HepG2 (cell line): Measurements from ENCODE around the gene ECT2. TPM values are rescaled to one million over a fixed set of nuclear protein-coding genes. Genes with fewer than 3 reads are reported as not detected.

ENCODE experiments used
- CREB1 ChIP-seq, 2 experiments: fragments of 450-650 bp in 1 of 2; IDR thresholded peaks; 2 replicates each; pipeline ENCODE4 v1.6.1; 2016 to 2017; ENCODE audit warnings: control low read depth in 1 of 2, mild to moderate bottlenecking in 1 of 2, missing compliant biosample characterization in 1 of 2, missing genetic modification characterization in 1 of 2
- HMG20A ChIP-seq: IDR thresholded peaks from 2 replicates; pipeline ENCODE4 v1.6.1; 2016; ENCODE audit warnings: borderline replicate concordance
- IRX3 ChIP-seq: sonication (generic); formaldehyde crosslinking; IDR thresholded peaks from 2 replicates; pipeline ENCODE4 v1.8.1; 2023; ENCODE audit warnings: mild to moderate bottlenecking, low read depth, missing genetic modification reagents, borderline replicate concordance
- RARA ChIP-seq: IDR thresholded peaks from 2 replicates; pipeline ENCODE4 v1.6.1; 2016; ENCODE audit warnings: missing genetic modification reagents, missing compliant biosample characterization
- SIX1 ChIP-seq: sonication (generic); formaldehyde crosslinking; IDR thresholded peaks from 2 replicates; pipeline ENCODE4 v1.4.0; 2020; ENCODE audit warnings: missing genetic modification reagents, borderline replicate concordance
- SNRNP70 ChIP-seq: fragments of 200-400 bp; formaldehyde crosslinking; IDR thresholded peaks from 2 replicates; pipeline ENCODE4 v1.6.1; 2017; ENCODE audit warnings: mild to moderate bottlenecking, low read depth, low read length, moderate library complexity
- SP140L ChIP-seq: sonication (generic); formaldehyde crosslinking; IDR thresholded peaks from 2 replicates; pipeline ENCODE4 v1.4.0; 2020; ENCODE audit warnings: missing genetic modification reagents, borderline replicate concordance
- TAF15 ChIP-seq: fragments of 200-400 bp; formaldehyde crosslinking; IDR thresholded peaks from one replicate; pipeline ENCODE4 v1.6.1; 2018; ENCODE audit warnings: mild to moderate bottlenecking, low read depth, low read length; ENCODE audit not compliant: poor library complexity, severe bottlenecking
- ZBTB7A ChIP-seq: sonication (generic); formaldehyde crosslinking; IDR thresholded peaks from 2 replicates; pipeline ENCODE4 v1.8.0; 2022; ENCODE audit warnings: mild to moderate bottlenecking, missing genetic modification reagents
- ZNF317 ChIP-seq: sonication (generic); formaldehyde crosslinking; IDR thresholded peaks from 2 replicates; pipeline ENCODE4 v1.5.0; 2020; ENCODE audit warnings: mild to moderate bottlenecking, missing genetic modification reagents
- ZNF44 ChIP-seq: sonication (generic); formaldehyde crosslinking; IDR thresholded peaks from 2 replicates; pipeline ENCODE4 v1.5.1; 2020; ENCODE audit warnings: mild to moderate bottlenecking, missing genetic modification reagents
- ZNF552 ChIP-seq: sonication (generic); formaldehyde crosslinking; IDR thresholded peaks from 2 replicates; pipeline ENCODE4 v1.9.0; 2022; ENCODE audit warnings: missing genetic modification reagents, mild to moderate bottlenecking, borderline replicate concordance
- ZNF709 ChIP-seq: sonication (generic); formaldehyde crosslinking; IDR thresholded peaks from 2 replicates; pipeline ENCODE4 v1.5.0; 2020; ENCODE audit warnings: mild to moderate bottlenecking, missing genetic modification reagents
- polyA plus RNA-seq, 8 experiments: library from polyadenylated mRNA; depleted of rRNA in 3 of 8; stranded (reverse) in 7 of 8; unstranded in 1 of 8; fragments of >200 nt; fragmentation: Illumina TruSeq in 4 of 8; extraction: Trizol in 4 of 8; gene quantifications; 2 replicates each; pipeline versions ENCODE4 v1.2.1 to v1.2.3, GENCODE V29; 2011 to 2016; ENCODE audit warnings: low read depth in 4 of 8, missing spikeins in 1 of 8, mixed read lengths in 1 of 8; ENCODE audit not compliant: insufficient read depth in 1 of 8
- total RNA-seq, 5 experiments: library from RNA; depleted of rRNA; stranded (reverse); fragments of >200 nt; fragmentation: Illumina TruSeq; extraction: Trizol; gene quantifications; 2 replicates each; pipeline ENCODE4 v1.2.3, GENCODE V29; 2016; ENCODE audit warnings: low read depth in 1 of 5
- TF ChIP-seq, protein P1 (sequence below): sonication (generic); formaldehyde crosslinking; conservative IDR thresholded peaks from 2 replicates; pipeline ENCODE4 v1.4.0; 2020; ENCODE audit warnings: missing genetic modification reagents
- TF ChIP-seq, protein P2 (sequence below): IDR thresholded peaks from 2 replicates; pipeline ENCODE4 v1.6.1; 2016
- TF ChIP-seq, protein P3 (sequence below): IDR thresholded peaks from 2 replicates; pipeline ENCODE4 v1.4.0; 2020; ENCODE audit warnings: mild to moderate bottlenecking, missing genetic modification reagents
- TF ChIP-seq, protein P4 (sequence below): sonication (generic); formaldehyde crosslinking; IDR thresholded peaks from 2 replicates; pipeline ENCODE4 v1.5.1; 2020; ENCODE audit warnings: missing genetic modification reagents, mild to moderate bottlenecking, borderline replicate concordance

ECT2 gene
- total and polyA plus RNA-seq, 2 of the 13 experiments (the other 11 are each of a cell fraction or from before 2014, with no cell fraction given) = 21.6 to 52.0 TPM

GRCh38 chr3:172708921-172709773 is 41.4 kb upstream of the ECT2 start (continued):
- TF ChIP-seq IRX3 (no peak), ZNF552 (CRISPR knock-in tag) (no peak), SP140L (no peak), HMG20A (CRISPR knock-in tag) (no peak; the same call in 1 of the 2 replicates), ZNF44 (CRISPR knock-in tag) (no peak), SNRNP70 (no peak), SIX1 (CRISPR knock-in tag) (0 out of 2 replicates have a peak, but pooled peaks have one; percentile 24), ZNF709 (CRISPR knock-in tag) (no peak), ZBTB7A (CRISPR knock-in tag) (no peak), ZNF317 (no peak), TAF15 (no peak), RARA (CRISPR knock-in tag) (peak; percentile 49; the same call in 1 of the 2 replicates), CREB1 (IDR thresholded peaks at IDR 0.05) (no peak), CREB1 (CRISPR knock-in tag; IDR thresholded peaks at IDR 0.05) (peak; percentile 26; the same call in 1 of the 2 replicates)
- TF ChIP-seq, protein P1, sequence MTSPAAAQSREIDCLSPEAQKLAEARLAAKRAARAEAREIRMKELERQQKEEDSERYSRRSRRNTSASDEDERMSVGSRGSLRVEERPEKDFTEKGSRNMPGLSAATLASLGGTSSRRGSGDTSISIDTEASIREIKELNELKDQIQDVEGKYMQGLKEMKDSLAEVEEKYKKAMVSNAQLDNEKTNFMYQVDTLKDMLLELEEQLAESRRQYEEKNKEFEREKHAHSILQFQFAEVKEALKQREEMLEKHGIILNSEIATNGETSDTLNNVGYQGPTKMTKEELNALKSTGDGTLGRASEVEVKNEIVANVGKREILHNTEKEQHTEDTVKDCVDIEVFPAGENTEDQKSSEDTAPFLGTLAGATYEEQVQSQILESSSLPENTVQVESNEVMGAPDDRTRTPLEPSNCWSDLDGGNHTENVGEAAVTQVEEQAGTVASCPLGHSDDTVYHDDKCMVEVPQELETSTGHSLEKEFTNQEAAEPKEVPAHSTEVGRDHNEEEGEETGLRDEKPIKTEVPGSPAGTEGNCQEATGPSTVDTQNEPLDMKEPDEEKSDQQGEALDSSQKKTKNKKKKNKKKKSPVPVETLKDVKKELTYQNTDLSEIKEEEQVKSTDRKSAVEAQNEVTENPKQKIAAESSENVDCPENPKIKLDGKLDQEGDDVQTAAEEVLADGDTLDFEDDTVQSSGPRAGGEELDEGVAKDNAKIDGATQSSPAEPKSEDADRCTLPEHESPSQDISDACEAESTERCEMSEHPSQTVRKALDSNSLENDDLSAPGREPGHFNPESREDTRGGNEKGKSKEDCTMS (CRISPR knock-in tag) = no peak
- TF ChIP-seq, protein P2, sequence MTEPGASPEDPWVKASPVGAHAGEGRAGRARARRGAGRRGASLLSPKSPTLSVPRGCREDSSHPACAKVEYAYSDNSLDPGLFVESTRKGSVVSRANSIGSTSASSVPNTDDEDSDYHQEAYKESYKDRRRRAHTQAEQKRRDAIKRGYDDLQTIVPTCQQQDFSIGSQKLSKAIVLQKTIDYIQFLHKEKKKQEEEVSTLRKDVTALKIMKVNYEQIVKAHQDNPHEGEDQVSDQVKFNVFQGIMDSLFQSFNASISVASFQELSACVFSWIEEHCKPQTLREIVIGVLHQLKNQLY (CRISPR knock-in tag) = no peak
- TF ChIP-seq, protein P3, sequence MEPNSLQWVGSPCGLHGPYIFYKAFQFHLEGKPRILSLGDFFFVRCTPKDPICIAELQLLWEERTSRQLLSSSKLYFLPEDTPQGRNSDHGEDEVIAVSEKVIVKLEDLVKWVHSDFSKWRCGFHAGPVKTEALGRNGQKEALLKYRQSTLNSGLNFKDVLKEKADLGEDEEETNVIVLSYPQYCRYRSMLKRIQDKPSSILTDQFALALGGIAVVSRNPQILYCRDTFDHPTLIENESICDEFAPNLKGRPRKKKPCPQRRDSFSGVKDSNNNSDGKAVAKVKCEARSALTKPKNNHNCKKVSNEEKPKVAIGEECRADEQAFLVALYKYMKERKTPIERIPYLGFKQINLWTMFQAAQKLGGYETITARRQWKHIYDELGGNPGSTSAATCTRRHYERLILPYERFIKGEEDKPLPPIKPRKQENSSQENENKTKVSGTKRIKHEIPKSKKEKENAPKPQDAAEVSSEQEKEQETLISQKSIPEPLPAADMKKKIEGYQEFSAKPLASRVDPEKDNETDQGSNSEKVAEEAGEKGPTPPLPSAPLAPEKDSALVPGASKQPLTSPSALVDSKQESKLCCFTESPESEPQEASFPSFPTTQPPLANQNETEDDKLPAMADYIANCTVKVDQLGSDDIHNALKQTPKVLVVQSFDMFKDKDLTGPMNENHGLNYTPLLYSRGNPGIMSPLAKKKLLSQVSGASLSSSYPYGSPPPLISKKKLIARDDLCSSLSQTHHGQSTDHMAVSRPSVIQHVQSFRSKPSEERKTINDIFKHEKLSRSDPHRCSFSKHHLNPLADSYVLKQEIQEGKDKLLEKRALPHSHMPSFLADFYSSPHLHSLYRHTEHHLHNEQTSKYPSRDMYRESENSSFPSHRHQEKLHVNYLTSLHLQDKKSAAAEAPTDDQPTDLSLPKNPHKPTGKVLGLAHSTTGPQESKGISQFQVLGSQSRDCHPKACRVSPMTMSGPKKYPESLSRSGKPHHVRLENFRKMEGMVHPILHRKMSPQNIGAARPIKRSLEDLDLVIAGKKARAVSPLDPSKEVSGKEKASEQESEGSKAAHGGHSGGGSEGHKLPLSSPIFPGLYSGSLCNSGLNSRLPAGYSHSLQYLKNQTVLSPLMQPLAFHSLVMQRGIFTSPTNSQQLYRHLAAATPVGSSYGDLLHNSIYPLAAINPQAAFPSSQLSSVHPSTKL (CRISPR knock-in tag) = peak; percentile 79
- TF ChIP-seq, protein P4, sequence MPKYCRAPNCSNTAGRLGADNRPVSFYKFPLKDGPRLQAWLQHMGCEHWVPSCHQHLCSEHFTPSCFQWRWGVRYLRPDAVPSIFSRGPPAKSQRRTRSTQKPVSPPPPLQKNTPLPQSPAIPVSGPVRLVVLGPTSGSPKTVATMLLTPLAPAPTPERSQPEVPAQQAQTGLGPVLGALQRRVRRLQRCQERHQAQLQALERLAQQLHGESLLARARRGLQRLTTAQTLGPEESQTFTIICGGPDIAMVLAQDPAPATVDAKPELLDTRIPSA = no peak
